NCI-H2171 treated with DMSO at 0.1 percent for 48 hours (cell line): ENCODE data around the gene HPX.

Experiments
- DNase-seq: peaks from one replicate; lab custom pipeline; 2025; lab: John Stamatoyannopoulos, UW

Gene HPX

GRCh38 chr11:6440906-6441358 is at the start of gene HPX:
Gene HPX (minus strand): TSS chr11:6440987. CDS start chr11:6440963, 24 bp downstream.
- no peak for DNase-seq

- no peak for DNase-seq
Measured at GRCh38 chr11:6489306-6489705, 48.5 kb upstream of the HPX start.

GRCh38 chr11:6488821-6489220 is 48.0 kb upstream of the HPX start:
- no peak for DNase-seq

- DNase-seq = no peak
Measured at GRCh38 chr11:6488342-6488741, 47.6 kb upstream of the HPX start.

- DNase-seq = no peak
Measured at GRCh38 chr11:6486938-6487337, 46.2 kb upstream of the HPX start.

GRCh38 chr11:6486256-6486655 is 45.5 kb upstream of the HPX start:
- DNase-seq = no peak

- no peak for DNase-seq
Measured at GRCh38 chr11:6485661-6486060, 44.9 kb upstream of the HPX start.

- DNase-seq = no peak
Measured at GRCh38 chr11:6483015-6483414, 42.2 kb upstream of the HPX start.

GRCh38 chr11:6482441-6482840 is 41.7 kb upstream of the HPX start:
- DNase-seq = no peak

- DNase-seq = no peak
Measured at GRCh38 chr11:6481924-6482275, 41.1 kb upstream of the HPX start.

GRCh38 chr11:6481012-6481923 is 40.5 kb upstream of the HPX start, which contains the start of the genes ARFIP2 and TIMM10B:
Gene ARFIP2 (minus strand): TSS chr11:6481331. CDS start chr11:6480421, 910 bp downstream.
Gene TIMM10B (plus strand): TSS chr11:6481501. CDS start chr11:6481517, 16 bp downstream.
- DNase-seq = peak; percentile 90

- no peak for DNase-seq
Measured at GRCh38 chr11:6480299-6480914, 39.6 kb upstream of the HPX start.

GRCh38 chr11:6476571-6476970 is 35.8 kb upstream of the HPX start:
- no peak for DNase-seq

- DNase-seq = no peak
Measured at GRCh38 chr11:6475936-6476335, 35.1 kb upstream of the HPX start.

GRCh38 chr11:6474806-6475500 is 34.2 kb upstream of the HPX start:
- DNase-seq = no peak

- no peak for DNase-seq
Measured at GRCh38 chr11:6474413-6474792, 33.6 kb upstream of the HPX start.

GRCh38 chr11:6473451-6474412 is 32.9 kb upstream of the HPX start, which contains the start of gene TRIM3:
Gene TRIM3 (minus strand): TSS chr11:6473941. CDS start chr11:6465695, 8,246 bp downstream.
- DNase-seq = peak; percentile 41

- DNase-seq = no peak
Measured at GRCh38 chr11:6472934-6473333, 32.1 kb upstream of the HPX start.

GRCh38 chr11:6469599-6469998 is 28.8 kb upstream of the HPX start:
- no peak for DNase-seq

- peak; percentile 1 for DNase-seq
Measured at GRCh38 chr11:6468712-6469495, 28.1 kb upstream of the HPX start.

- no peak for DNase-seq
Measured at GRCh38 chr11:6459099-6459450, 18.3 kb upstream of the HPX start.
